ENCODE measurements around the gene TEKT2.
A peak's percentile ranks its signal among the peaks of the same experiment; 100 is the strongest.

TEKT2 gene

DNA sequence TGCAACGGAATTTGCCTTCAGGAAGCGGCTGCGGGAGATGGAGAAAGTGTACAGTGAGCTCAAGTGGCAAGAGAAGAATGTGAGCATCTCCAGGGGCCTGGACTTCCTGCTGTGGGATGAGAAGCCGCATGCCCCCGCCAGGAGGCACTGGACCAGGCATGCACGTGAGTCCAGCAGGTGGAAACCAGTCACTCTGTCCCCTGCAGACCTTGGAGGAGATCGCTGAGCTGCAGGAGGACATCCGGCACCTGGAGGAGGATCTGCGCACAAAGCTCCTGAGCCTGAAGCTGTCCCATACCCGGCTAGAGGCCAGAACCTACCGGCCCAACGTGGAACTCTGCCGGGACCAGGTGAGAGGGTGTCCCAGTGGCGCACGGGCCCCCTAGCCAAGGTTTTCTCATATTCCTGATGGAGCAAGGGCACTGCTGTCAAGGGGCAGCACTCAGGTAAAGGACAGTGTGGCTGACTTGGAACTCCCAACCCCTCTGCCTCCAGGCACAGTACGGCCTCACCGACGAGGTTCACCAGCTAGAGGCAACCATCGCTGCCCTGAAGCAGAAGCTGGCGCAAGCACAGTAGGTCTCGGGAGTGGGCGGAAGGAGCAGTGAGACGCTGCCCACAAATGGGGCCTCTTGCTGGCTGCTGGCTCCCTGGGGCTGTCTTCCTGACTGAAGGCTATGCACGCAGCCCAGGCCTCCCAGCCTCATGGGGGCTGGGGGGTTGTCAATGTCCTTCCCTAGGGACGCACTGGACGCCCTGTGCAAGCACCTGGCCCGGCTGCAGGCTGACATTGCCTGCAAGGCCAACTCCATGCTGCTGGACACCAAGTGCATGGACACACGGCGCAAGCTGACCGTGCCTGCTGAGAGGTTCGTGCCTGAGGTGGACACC is 3.6 kb downstream of the TEKT2 start:
- DNase-seq (ENCODE audit: low spot score), result no peak

DNA sequence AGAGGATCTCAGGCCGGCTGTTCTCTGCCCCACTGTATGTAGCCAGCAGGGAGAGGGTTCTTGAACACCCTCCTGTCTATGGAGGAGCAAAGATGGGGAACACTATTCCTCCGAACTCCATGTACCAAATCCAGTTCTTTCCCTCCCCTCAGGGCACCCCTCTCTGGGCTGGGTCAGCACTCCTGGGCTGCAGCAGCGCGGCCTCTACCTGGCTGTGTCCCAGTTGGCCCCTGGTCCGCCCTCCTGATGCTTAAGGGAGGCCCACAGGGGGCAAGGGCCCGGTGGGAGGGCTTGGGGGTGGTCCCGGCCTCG is 4.3 kb downstream of the TEKT2 start:
- no peak for DNase-seq (ENCODE audit: low spot score)

DNA sequence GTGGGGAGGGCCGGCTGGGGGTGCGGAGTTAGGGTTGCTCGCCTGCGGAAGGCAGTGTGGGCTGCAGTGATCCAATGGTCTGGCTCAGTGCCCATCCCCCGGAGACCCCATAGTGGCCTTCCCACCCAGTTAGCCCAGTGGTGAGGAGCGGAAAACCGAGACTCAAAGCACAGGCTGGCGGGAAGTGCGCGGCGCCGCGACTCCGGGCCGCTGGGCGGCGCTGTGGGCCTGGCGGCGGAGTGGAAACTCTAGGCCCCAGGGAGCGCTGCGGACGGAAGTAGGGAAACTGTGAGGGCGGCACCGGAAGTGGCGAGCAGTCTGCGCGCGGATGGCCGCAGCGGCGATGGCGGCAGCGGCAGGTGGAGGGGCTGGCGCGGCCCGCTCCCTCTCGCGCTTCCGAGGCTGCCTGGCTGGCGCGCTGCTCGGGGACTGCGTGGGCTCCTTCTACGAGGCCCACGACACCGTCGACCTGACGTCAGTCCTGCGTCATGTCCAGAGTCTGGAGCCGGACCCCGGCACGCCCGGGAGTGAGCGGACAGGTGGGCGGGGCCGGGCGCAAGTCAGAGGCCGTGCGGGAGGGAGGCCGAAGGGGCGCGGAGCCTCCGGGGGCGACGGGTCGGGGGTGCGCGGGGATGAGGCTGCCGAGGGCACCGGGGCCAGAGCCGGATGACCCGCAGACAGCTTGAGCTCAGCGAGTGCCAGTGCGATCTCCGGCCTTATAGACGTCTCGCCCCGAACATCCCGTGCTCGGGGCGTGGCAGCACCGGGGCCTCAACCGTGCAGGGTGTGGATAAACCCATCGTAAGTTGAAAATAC is 4.9 kb downstream of the TEKT2 start, which contains the start of gene ADPRS:
ADPRS (plus strand) TSS at position 316 of the 816 bp plus-strand sequence; CDS start at position 329, 13 bp downstream.
- DNase-seq (ENCODE audit: low spot score), result peak; percentile 91

DNA sequence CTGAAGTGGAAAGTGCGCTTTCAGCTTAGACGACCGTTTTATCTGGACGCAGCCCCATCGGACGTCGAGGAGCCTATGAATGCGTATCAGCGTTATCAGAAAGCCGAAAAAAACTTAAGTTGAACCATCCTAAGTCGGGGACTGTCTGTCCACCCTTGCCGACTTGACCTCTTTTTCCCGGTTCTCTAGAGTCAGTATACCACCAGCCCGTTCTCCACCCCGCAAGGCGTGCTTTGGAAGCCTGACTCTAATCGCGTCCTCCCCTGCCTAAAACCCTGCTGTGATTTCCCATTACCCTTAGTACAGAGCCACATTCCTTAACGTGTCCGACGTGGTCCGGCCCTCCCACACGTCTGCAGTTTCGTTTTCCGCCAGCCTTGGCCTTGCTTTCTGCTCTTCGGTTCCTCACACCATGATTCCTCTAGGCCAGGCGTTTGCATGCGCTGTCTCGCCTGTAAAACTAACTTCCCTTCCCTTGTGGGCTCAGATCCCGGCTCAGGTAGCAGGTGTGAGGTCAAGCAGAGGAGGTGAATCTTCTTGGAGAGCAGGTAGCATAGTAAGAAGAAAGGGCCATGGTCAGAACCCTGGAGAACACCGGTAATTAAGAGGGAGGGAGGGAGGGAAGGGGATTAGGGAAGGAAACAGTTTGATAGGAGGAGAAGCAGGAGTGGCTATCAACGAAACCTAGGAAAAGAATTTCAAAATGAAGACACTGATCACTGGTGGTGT is 5.7 kb downstream of the TEKT2 start:
- peak; percentile 1 for DNase-seq (ENCODE audit: low spot score)

DNA sequence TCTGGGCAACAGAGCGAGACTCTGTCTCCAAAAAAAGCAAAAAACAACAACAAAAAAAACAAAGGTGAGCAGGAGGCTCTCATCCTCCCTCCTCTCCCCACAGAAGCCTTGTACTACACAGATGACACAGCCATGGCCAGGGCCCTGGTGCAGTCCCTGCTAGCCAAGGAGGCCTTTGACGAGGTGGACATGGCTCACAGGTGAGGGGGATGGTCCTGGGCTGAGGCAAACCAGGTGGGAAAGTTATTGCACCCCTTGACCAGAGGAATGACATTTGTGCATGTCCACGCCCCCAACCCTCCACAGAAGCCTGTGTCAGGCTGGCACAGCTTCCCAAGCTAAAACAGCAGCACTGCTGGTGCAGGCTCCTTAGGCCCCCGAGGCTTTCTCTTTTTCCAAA is 7.2 kb downstream of the TEKT2 start:
- DNase-seq (ENCODE audit: low spot score), result no peak

DNA sequence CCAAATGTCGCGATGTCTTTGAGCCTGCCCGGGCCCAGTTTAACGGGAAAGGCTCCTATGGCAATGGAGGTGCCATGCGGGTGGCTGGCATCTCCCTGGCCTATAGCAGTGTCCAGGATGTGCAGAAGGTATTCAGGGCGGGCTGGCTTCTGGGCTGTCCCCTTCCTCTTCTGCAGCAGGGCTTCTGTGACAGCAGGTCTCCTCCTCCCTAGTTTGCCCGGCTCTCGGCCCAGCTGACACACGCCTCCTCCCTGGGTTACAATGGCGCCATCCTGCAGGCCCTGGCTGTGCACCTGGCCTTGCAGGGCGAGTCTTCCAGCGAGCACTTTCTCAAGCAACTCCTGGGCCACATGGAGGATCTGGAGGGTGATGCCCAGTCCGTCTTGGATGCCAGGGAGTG is 7.8 kb downstream of the TEKT2 start:
- DNase-seq (ENCODE audit: low spot score), result no peak

DNA sequence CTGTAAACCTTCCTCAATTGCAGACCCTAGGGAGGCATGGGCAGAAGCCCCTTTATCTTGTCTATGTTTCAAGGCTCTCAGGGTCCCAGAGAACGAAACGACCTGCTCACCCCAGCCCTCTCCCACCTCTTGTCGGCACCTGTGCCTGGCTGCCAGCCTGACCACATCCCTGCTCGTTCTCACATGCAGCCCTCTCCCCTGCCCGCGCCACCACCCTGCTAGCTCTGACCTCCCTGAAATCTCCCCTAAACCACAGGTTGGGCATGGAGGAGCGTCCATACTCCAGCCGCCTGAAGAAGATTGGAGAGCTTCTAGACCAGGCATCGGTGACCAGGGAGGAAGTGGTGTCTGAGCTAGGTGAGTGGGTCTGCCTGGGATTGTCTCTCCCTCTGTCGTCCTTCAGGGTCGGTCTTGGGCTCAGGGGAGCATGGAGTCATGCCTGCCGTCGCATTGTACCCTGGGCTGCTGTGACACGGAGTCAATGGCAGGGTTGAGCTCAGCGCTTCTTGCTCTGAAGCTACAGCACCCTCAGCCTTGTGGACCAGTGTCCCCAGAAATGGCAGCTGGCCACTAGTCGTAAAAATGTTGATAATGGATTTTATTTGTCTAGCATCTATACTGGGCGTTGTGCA is 8.4 kb downstream of the TEKT2 start:
- no peak for DNase-seq (ENCODE audit: low spot score)

DNA sequence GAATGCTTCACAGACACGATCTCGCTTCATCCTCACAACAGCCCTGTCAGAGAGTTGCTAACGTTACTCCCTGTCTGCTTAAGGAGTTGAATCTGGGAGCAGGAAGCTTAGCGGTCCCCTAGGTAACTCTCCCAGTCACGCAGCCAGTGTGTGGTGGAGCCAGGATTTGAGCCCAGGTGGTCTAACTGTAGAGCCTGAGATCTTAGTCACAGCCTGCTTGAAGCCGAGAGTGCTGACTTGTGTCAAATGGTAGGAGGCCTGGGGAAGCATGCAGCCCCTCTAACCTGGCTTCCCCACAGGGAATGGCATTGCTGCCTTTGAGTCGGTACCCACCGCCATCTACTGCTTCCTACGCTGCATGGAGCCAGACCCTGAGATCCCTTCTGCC is 8.9 kb downstream of the TEKT2 start:
- DNase-seq (ENCODE audit: low spot score), result no peak

DNA sequence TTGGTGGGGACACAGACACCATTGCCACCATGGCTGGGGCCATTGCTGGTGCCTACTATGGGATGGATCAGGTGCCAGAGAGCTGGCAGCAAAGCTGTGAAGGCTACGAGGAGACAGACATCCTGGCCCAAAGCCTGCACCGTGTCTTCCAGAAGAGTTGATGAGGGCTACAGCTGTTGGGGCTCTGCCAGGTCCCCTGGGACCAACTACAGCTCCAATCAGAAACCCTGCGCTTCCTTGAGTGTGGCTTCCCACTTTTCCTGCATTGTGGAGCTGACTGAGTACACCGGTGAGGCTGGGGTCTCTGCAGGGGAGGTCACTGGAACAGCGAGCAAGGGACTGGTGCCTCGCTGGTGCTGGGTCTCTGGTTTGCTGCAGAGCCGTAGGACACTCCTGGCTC is 9.3 kb downstream of the TEKT2 start:
- DNase-seq (ENCODE audit: low spot score), result no peak

DNA sequence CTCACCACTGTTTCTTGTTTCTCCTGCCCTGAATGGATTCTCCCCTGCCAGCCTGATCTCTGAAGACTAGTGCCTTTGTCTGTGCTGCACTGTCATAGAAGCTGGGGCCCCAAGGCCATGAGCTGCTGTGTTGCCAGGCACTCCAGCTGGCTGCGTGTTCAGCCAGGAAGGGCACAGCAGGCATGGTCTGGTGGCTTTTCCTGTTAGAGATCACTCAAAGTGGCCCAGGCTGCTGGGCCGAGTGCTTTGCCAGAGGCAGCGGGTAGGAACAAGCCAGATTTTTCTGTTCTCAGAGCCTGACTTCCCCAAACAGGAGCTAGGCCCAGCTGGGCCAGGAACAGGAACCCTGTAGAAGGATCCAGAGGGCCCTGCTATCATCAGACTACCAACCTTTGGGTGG is 10.0 kb downstream of the TEKT2 start:
- no peak for DNase-seq (ENCODE audit: low spot score)

DNA sequence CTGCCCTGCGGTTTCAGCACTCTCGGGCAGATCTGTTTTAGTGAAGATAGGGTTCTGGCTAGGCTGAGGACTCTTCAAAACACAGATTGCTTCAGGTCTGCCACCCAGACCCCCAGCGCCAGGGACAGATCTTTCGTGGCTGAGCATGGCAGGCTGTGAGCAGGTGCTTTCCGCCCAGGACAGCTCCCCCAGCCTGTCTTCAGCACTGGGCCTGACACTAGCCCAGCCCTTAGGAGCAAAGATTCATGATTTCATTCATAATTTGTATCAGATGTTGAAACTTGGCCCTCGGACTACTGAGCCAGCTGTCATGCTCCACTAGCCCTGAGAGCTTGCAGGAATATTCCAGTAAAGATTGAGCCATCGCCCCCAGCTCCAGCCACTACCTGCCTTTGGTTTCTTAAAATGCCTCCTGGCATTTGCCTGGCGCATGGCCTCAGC is 10.7 kb downstream of the TEKT2 start:
- no peak for DNase-seq (ENCODE audit: low spot score)

DNA sequence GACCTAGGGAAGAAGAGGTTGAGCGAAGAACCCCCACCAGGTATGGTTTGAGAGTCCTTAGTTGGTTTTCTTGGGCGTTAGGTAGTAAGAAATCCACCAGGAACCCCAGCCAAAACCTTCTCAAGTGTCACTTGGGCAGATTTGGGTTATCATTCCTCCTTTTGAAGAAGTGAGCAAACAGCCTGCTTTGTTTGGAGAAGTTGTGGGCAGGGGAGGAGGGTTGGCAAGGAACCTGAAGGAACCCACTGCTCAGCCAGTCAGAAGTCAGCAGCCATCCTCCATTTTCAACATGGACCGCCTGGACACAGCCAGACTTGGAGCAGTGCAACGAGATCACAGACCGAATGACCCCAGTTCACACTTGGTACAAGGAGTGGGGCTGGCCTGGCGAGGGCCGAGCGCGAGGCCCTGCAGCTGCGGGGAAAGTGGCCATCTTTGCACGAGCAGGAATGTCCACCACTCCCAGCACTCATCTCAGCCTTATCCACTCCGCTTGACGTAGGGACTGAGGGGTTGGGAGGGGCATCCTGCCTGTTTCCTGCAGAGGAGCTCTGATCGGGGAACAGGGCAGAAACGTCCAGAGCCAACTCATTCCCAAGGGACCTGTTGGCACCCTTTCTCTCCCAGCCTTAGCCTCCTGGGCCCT is 12.0 kb downstream of the TEKT2 start:
- DNase-seq (ENCODE audit: low spot score), result no peak

DNA sequence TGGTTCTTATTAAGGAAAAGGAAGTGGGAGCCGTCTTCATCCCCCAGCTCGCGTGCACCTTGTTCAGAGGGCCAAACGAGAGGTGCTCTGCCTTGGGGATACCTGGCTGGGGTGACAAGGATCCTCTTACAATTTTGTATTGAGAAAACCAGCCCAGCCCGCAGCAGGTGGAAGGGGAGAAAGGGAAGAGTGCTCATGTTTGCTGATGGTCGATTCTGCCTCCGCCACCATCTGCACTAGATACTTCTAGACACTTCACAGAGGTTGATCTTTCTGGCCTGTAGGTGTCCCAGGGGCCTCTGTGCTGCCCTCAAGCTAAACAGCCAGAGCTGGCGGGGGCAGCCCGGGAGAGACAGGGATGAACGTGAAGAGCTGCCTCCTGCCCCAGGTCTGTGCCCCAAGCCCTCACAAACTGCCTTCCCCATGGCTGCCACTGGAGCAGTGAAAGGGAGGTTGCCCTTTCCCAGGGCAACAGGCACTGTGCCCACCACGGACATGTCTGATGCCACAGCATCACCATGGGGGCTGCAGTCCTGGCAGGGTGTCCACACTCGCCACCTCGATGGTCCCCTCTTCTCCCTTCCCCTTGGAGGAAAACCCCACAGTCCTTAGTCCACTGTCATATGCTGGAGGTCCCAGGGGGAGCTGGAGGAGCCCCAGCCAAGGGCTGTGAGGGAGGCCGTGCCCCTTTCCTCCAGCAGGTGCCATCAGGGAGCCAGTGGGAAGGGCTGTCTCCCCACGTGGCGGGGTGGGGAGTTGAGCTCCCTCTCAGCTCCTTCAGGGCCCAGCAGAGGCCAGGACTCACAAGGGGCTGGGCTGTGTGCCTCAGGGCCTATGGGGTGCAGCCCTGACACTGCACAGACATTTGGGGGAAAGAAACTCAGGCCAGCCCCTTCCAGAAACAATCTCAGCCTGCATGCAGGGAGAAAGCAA is 12.9 kb downstream of the TEKT2 start:
- no peak for DNase-seq (ENCODE audit: low spot score)

DNA sequence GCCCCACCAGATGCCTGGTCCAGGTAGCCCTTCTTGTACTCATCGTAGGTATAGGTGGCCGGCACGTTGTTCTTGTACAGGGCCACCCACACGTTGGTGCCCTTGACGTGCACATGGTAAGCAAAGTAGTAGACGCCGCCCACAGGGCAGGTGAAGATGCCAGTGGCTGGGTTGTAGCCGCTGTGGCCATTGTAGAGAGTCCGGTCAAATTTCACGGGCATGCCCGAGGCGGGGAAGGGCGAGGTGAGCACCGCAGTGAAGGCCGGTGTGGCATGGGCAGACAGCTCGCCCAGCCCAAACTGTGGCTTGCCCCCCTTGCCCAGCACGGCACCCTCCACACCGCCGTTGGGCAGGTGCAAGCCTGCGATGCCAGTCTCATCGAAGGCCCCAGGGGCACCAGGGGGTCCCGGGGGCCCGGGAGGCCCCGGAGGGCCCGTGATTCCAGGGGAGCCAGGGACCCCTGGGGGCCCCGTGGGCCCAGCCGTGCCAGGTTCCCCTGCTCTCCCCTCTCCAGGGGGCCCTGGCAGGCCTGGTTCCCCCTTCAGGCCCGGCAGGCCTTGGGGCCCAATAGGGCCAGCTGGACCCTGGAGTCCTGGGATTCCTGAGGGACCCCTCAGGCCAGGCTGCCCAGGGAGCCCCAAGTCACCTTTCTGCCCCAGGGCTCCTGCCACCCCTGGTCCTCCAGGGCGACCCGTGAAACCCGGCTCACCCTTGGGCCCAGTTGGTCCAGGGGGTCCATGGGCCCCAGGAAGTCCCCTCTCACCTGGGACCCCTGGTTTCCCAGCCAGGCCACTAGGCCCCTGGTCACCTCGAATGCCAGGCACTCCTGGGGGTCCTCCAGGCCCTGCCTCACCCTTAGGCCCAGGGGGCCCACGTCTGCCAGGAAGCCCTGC is 14.0 kb downstream of the TEKT2 start:
- no peak for DNase-seq (ENCODE audit: low spot score)

DNA sequence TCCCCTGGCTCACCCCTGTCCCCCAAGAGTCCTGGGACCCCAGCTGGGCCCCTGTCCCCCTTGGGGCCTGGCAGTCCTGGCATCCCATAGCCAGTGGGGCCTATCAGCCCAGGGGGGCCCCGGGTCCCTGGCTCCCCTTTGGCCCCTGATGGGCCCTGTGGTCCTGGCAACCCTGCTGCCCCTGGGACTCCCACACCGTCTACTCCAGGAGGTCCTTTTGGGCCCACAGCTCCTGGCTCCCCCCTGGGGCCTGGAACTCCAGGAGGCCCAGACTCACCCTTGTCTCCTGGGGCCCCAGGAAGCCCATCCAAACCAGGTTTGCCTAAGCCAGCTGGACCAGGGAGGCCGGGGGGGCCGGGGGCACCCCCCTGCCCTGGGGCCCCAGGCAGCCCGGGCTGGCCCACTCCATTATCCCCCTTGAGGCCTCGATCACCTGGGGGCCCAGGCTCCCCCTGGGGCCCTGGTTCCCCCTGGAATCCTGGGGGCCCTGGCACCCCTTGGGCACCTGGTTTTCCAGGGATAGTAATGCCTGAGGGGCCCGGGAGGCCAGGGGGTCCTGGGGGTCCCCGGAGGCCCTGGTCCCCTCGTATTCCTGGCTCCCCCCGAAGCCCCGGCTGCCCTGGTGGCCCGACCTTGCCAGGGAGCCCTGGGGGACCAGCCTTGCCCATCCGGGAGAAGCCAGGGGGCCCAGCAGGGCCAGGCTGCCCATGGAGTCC is 14.9 kb downstream of the TEKT2 start:
- DNase-seq (ENCODE audit: low spot score), result no peak

DNA sequence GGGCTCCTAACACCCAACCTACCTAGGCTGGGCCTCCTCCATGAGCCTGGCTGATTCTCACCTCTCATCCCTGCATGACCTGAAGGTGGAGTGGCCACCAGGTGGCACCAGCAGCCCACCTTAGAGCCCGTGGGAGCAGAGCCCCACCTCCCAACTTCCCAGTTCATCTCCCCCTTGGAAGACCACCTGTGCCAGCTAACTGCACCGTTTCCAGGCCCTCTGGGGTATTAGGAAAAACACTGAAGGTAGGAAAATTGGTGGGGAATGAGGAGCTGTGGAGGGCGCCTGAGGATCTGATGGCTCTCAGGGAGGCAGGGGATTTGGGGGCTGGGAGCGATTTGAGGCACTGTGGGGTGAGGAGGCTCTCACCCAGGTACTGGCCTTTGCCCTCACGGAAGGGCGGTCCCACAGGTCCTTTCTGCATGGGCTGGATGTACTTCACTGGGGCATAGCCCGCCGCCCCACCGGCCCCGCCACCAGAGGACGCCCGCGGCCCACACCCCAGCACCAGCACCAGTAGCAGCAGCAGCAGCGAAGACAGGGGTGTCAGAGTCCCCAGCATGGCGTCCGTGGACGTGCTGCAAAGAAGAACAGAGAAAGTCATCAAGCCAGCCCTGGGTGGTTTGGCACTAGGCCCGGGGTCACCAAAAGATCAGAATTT is 15.9 kb downstream of the TEKT2 start:
- DNase-seq (ENCODE audit: low spot score), result peak; percentile 70

DNA sequence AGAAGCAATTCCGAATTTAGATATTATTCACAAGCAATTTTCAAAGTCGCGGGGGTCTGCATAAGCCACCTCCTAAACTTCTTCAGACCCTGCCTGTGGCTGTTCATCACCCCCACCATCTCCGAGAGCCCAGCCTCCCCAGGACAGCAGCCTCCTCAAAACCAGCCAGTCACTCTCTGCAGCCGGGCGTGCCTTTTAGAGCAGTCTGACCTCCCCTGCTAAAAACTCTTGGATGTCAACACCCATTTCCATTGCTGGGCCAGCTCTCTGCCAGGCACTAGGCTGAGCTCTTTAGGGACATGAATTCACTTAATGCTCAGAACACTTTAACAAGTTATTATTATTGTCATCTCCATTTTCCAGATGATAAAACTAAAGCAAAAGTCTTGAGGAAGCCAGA is 16.5 kb downstream of the TEKT2 start:
- no peak for DNase-seq (ENCODE audit: low spot score)

DNA sequence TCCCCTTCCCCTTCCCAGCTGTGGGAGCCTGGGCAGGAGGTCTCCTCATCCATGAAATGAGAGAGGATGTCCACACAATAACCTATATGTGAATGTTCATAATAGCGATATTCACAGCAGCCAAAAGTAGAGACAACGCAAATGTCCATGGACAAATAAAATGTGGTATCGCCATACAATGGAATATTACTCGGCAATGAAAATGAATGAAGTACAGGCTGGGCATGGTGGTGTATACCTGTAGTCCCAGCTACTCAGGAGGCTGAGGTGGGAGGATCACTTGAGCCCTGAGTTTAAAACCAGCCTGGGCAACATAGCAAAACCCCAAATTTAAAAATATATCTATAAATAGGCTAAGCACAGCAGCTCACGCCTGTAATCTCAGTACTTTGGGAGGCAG is 17.7 kb downstream of the TEKT2 start:
- no peak for DNase-seq (ENCODE audit: low spot score)

All from CD4-positive, alpha-beta T cell treated with Interleukin-2 at 100 ng/mL for 4 hours (primary cell).